IMR-90 (cell line): ENCODE results near the gene AJM1. TPM values are rescaled to one million over a fixed set of nuclear protein-coding genes. Genes with fewer than 3 reads are reported as not detected.

Experiments used
- ATAC-seq: fragments of 200-7000 bp; cut with Tn5 transposase; 2 replicates; pipeline ENCODE4 v1.9.1; 2020; ENCODE audit warnings: low read depth, mild to moderate bottlenecking, moderate library complexity
- BruUV-seq: library from RNA; stranded (reverse); fragments of 400-500 nt; replicated peaks from 2 replicates; lab custom pipeline; 2021; lab: Mats Ljungman, UMichigan
- CTCF ChIA-PET: fragments of 300-600 bp; formaldehyde crosslinking; extraction: SDS; loops from one replicate; lab custom pipeline; 2021; ENCODE audit warnings: antibody characterized with exemption; lab: Yijun Ruan, JAX
- POLR2A ChIA-PET: fragments of 300-600 bp; sonication (Branson Sonifier 250); formaldehyde crosslinking; loops from one replicate; lab custom pipeline; 2022; ENCODE audit warnings: antibody characterized with exemption; ENCODE audit not compliant: unreplicated experiment; lab: Charles Lee
- DNase-seq: peaks from one replicate; pipeline ENCODE4 v3.0.0; 2013
- H2AFZ ChIP-seq: replicated peaks from 2 replicates; pipeline ENCODE3; 2013; ENCODE audit warnings: low read length, mild to moderate bottlenecking; ENCODE audit not compliant: poor library complexity
- H2AK5ac ChIP-seq: 2 replicates; pipeline ENCODE4 v1.6.1; 2013; ENCODE audit warnings: low read depth, low read length, inconsistent platforms
- H2AK9ac ChIP-seq: replicated peaks from 2 replicates; pipeline ENCODE3; 2013; ENCODE audit warnings: mild to moderate bottlenecking, low read depth, low read length, moderate library complexity; ENCODE audit not compliant: poor library complexity
- H2BK120ac ChIP-seq: 2 replicates; pipeline ENCODE4 v1.6.1; 2013; ENCODE audit warnings: low read depth, low read length, inconsistent platforms
- H2BK15ac ChIP-seq: 3 replicates; pipeline ENCODE4 v1.6.1; 2013; ENCODE audit warnings: low read depth, low read length, inconsistent platforms
- H2BK20ac ChIP-seq: 2 replicates; pipeline ENCODE4 v1.6.1; 2013; ENCODE audit warnings: low read depth, mild to moderate bottlenecking, inconsistent platforms, low read length, moderate library complexity
- H2BK5ac ChIP-seq: 2 replicates; pipeline ENCODE4 v1.6.1; 2013; ENCODE audit warnings: mild to moderate bottlenecking, low read depth, low read length, inconsistent platforms; ENCODE audit not compliant: poor library complexity, severe bottlenecking
- H3K14ac ChIP-seq: replicated peaks from 2 replicates; pipeline ENCODE4 v1.6.1; 2013; ENCODE audit warnings: low read depth, low read length, inconsistent platforms
- H3K18ac ChIP-seq: 2 replicates; pipeline ENCODE4 v1.6.1; 2013; ENCODE audit warnings: low read depth, low read length, control low read depth
- H3K23ac ChIP-seq: 2 replicates; pipeline ENCODE4 v1.6.1; 2013; ENCODE audit warnings: low read depth, low read length, inconsistent platforms
- H3K27ac ChIP-seq: 2 replicates; pipeline ENCODE4 v1.5.1; 2013; ENCODE audit warnings: mild to moderate bottlenecking, control low read depth, low read length; ENCODE audit not compliant: insufficient read depth
- H3K27me3 ChIP-seq: 2 replicates; pipeline ENCODE4 v1.6.1; 2013; ENCODE audit warnings: low read length; ENCODE audit not compliant: control insufficient read depth, insufficient read depth
- H3K36me3 ChIP-seq: 2 replicates; pipeline ENCODE4 v1.6.1; 2013; ENCODE audit warnings: low read length, mixed read lengths; ENCODE audit not compliant: control insufficient read depth, insufficient read depth
- H3K4ac ChIP-seq: 2 replicates; pipeline ENCODE4 v1.6.1; 2013; ENCODE audit warnings: low read depth, low read length, inconsistent platforms
- H3K4me1 ChIP-seq: 2 replicates; pipeline ENCODE4 v1.6.1; 2013; ENCODE audit warnings: low read length, mixed read lengths; ENCODE audit not compliant: control insufficient read depth, insufficient read depth
- H3K4me2 ChIP-seq: 2 replicates; pipeline ENCODE4 v1.6.1; 2013; ENCODE audit warnings: low read depth, mild to moderate bottlenecking, control low read depth, low read length, moderate library complexity
- H3K4me3 ChIP-seq: 2 replicates; pipeline ENCODE4 v1.5.1; 2013; ENCODE audit warnings: low read depth, mild to moderate bottlenecking, control low read depth, low read length, moderate library complexity; ENCODE audit not compliant: insufficient read depth
- H3K56ac ChIP-seq: 2 replicates; pipeline ENCODE4 v1.6.1; 2013; ENCODE audit warnings: low read length, inconsistent platforms; ENCODE audit not compliant: insufficient read depth; ENCODE audit errors: extremely low read depth
- H3K79me1 ChIP-seq, 2 experiments: 2 replicates each; pipeline ENCODE4 v1.6.1; 2013; ENCODE audit warnings: low read length in 2 of 2, inconsistent platforms in 1 of 2, low read depth in 1 of 2
- H3K9ac ChIP-seq: 2 replicates; pipeline ENCODE4 v1.6.1; 2013; ENCODE audit warnings: low read depth, low read length, control low read depth
- H3K9me1 ChIP-seq: 2 replicates; pipeline ENCODE4 v1.6.1; 2013; ENCODE audit warnings: low read length, inconsistent platforms; ENCODE audit not compliant: insufficient read depth
- H3K9me3 ChIP-seq: 2 replicates; pipeline ENCODE4 v1.6.1; 2013; ENCODE audit warnings: low read length; ENCODE audit not compliant: control insufficient read depth, insufficient read depth
- H4K20me1 ChIP-seq: 2 replicates; pipeline ENCODE4 v1.6.1; 2013; ENCODE audit warnings: low read length, inconsistent platforms; ENCODE audit not compliant: insufficient read depth
- H4K5ac ChIP-seq: 2 replicates; pipeline ENCODE4 v1.6.1; 2013; ENCODE audit warnings: mild to moderate bottlenecking, low read depth, low read length, control low read depth
- H4K8ac ChIP-seq, 2 experiments: 2 replicates each; pipeline ENCODE4 v1.6.1; 2013; ENCODE audit warnings: low read depth in 2 of 2, low read length in 2 of 2, control low read depth in 1 of 2, inconsistent platforms in 1 of 2
- H4K91ac ChIP-seq: 2 replicates; pipeline ENCODE4 v1.6.1; 2013; ENCODE audit warnings: low read depth, low read length, inconsistent platforms; ENCODE audit not compliant: insufficient read depth
- CEBPB ChIP-seq: IDR thresholded peaks from 2 replicates; pipeline ENCODE4 v1.6.1; 2012; ENCODE audit warnings: low read depth, low read length, improper control_type of control experiment
- FOS ChIP-seq: fragments of 150-350 bp; IDR thresholded peaks from 2 replicates; pipeline ENCODE4 v1.6.1; 2016; ENCODE audit warnings: low read depth, low read length
- MAZ ChIP-seq: IDR thresholded peaks from 2 replicates; pipeline ENCODE4 v1.6.1; 2012; ENCODE audit warnings: low read depth, mild to moderate bottlenecking, low read length, improper control_type of control experiment, moderate library complexity, borderline replicate concordance
- RFX5 ChIP-seq: IDR thresholded peaks from 2 replicates; pipeline ENCODE4 v1.8.0; 2012; ENCODE audit warnings: low read depth, mild to moderate bottlenecking, low read length, moderate library complexity
- WGBS, 2 experiments: methylation state at CpG; one replicate each; pipeline versions ENCODE4 v1.1.5 to v1.1.7; 2013; ENCODE audit warnings: missing lambda C conversion rate in 2 of 2; ENCODE audit not compliant: insufficient read length in 1 of 2; ENCODE audit errors: extremely low coverage in 2 of 2; 5-methylcytosine and 5-hydroxymethylcytosine counted together
- dilution Hi-C: fragments of 300-500 bp; cut with HindIII; formaldehyde crosslinking; loops from one replicate; pipeline ENCODE4 v1.14.3; 2018; ENCODE audit warnings: low sequenced_read_pairs; ENCODE audit not compliant: unreplicated experiment
- in situ Hi-C: fragments of 300-500 bp; cut with MboI; formaldehyde crosslinking; loops from 3 replicates; pipeline ENCODE4 v1.14.3; 2019; ENCODE audit warnings: low sequenced_read_pairs, inconsistent platforms, mixed read lengths
- intact Hi-C: fragments of 100-400 bp; cut with micrococcal nuclease; formaldehyde crosslinking; loops from 2 replicates; pipeline ENCODE4 v1.10.0; 2022
- polyA plus RNA-seq, 3 experiments: library from polyadenylated mRNA; depleted of rRNA; stranded (reverse); fragments of >200 nt; gene quantifications; 2 replicates each; pipeline ENCODE4 v1.2.3, GENCODE V29; 2012; ENCODE audit warnings: low replicate concordance in 1 of 3
- total RNA-seq: library from RNA; depleted of rRNA; stranded (reverse); fragments of >200 nt; gene quantifications from 2 replicates; pipeline ENCODE4 v1.2.3, GENCODE V29; 2012

Gene AJM1
- total and polyA plus RNA-seq, 2 of the 4 experiments (the other 2 are of a cell fraction) = 0.18 to 1.5 TPM

- CTCF ChIA-PET = no interaction called here
- no peak for DNase-seq
- peaks cover 2% of the 10 kb centered on the region; the same call in 1 of the 2 replicates for H3K27me3 ChIP-seq
- no peak overlapping the region for H3K14ac ChIP-seq
- H4K20me1 ChIP-seq = peaks cover 17% of the 10 kb centered on the region
- no peak overlapping the region for H2AK5ac ChIP-seq
- no peak overlapping the region for H3K4me2 ChIP-seq
- no peak overlapping the region for H2BK120ac ChIP-seq
- H3K27ac ChIP-seq = no peak overlapping the region
- ATAC-seq = no peak
- peaks cover 7% of the 10 kb centered on the region; the same call in 1 of the 2 replicates for H3K9me1 ChIP-seq
- no peak for TF ChIP-seq MAZ
- no peak for TF ChIP-seq FOS
- no peak for TF ChIP-seq CEBPB
- TF ChIP-seq RFX5 = no peak
- no peak overlapping the region for H2AK9ac ChIP-seq
- no peak overlapping the region for H2BK15ac ChIP-seq
- H2BK20ac ChIP-seq = no peak overlapping the region
- no peak overlapping the region for H4K8ac ChIP-seq
- no peaks in the 10 kb centered on the region for H3K9me3 ChIP-seq
- 80% methylated on average over 1 of the region's 36 CpGs; no CpG with 5 or more reads in 1 of the 2 experiments for WGBS, 2 experiments
- no peak overlapping the region for H3K56ac ChIP-seq
- H4K91ac ChIP-seq = no peak overlapping the region
- in situ Hi-C loops = no loop called here
- H3K23ac ChIP-seq = no peak overlapping the region
- dilution Hi-C loops = no loop called here
- no peak overlapping the region for H3K9ac ChIP-seq
- H2AFZ ChIP-seq = no peak overlapping the region
- peaks cover 14% of the 10 kb centered on the region for H3K36me3 ChIP-seq
- no TSS peak for BruUV-seq
- POLR2A ChIA-PET = no interaction called here
- H4K5ac ChIP-seq = no peak overlapping the region
- no peak overlapping the region for H3K18ac ChIP-seq
- H2BK5ac ChIP-seq = no peak overlapping the region
- no peak overlapping the region for H3K4me3 ChIP-seq
- intact Hi-C loops = no loop called here
- no peak overlapping the region for H3K4ac ChIP-seq
- H3K79me1 ChIP-seq = peaks cover 0 to 6% of the 10 kb centered on the region in 2 experiments; a peak in 1 of 4 replicates
- H3K4me1 ChIP-seq = peaks cover 9% of the 10 kb centered on the region
Measured at GRCh38 chr9:136839229-136840139, 2.8 kb upstream of the AJM1 start.
